ENCODE measurements around the gene SPOPL.
"Not testable (repeated sequence)": the region's sequence is repeated elsewhere in the genome, so short reads cannot be mapped to it uniquely, and the experiment has no call there.

Gene SPOPL

DNA sequence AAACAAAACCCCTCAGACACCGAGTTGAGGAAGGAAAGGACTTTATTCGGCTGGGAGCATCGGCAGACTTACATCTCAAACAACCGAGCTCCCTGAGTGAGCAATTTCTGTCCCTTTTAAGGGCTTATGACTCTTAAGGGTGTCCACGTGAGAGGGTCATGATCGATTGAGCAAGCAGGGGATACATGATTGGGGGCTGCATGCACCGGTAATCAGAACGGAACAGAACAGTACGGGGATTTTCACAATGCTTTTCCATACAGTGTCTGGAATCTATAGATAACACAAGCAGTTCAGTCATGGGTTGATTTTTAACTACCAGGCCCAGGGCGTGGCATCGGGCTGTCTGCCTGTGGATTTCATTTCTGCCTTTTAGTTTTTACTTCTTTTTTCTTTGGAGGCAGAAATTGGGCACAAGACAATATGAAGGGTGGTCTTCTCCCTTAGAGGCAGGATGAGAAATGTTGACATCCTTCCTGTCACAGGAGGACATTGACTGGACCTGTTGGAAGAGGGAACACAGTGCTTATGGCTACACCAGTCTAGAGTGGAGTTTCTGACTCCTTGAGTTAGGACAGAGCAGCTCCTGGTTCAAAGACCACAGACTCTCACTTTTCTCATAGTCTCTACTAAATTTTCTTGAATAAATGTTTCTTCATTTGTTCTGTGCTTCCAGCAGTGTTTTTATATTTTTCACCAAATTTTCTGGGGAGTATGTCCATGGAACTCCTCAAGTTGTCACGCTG lies 35.8 kb downstream of the SPOPL start:
- no peak overlapping the region for H3K4me3 ChIP-seq (ENCODE audit: low read depth, low read length)
- DNase-seq (ENCODE audit: low read depth) = no peak
- TF ChIP-seq CTCF (IDR thresholded peaks at IDR 0.05; ENCODE audit: insufficient read depth, low read depth, low read length, missing control alignments) = no peak

- H3K4me3 ChIP-seq (ENCODE audit: low read depth, low read length) = not testable (repeated sequence)
Measured at GRCh38 chr2:138544206-138544605, 42.6 kb downstream of the SPOPL start.

DNA sequence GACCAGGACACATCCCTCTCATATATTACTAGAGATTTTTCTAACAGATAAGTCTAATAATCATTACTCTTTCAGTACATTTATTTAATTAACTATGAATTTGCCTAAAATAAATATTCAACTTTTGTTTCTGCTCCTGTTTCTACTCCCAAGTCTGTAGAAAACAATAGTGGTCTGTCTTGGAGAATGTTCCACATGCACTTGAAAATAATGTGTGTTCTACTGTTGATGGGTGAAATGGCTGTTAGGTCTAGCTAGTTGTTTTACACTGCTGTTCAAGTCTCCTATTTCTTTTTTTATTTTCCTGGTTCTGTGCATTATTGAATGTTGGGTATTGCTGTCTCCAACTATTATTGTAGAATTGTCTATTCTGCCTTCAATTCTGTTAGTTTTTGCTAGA lies 47.2 kb downstream of the SPOPL start:
- TF ChIP-seq CTCF (IDR thresholded peaks at IDR 0.05; ENCODE audit: insufficient read depth, low read depth, low read length, missing control alignments) = no peak
- H3K4me3 ChIP-seq (ENCODE audit: low read depth, low read length) = no peak overlapping the region
- no peak for DNase-seq (ENCODE audit: low read depth)

More at GRCh38 chr2:138544206-138544605, 42.6 kb downstream of the SPOPL start:
- DNase-seq (ENCODE audit: low read depth) = not testable (repeated sequence)

GRCh38 chr2:138550172-138550571 lies 48.6 kb downstream of the SPOPL start:
- TF ChIP-seq CTCF (IDR thresholded peaks at IDR 0.05; ENCODE audit: insufficient read depth, low read depth, low read length, missing control alignments) = no peak
- no peak for DNase-seq (ENCODE audit: low read depth)
- no peak overlapping the region for H3K4me3 ChIP-seq (ENCODE audit: low read depth, low read length)

- TF ChIP-seq CTCF (IDR thresholded peaks at IDR 0.05; ENCODE audit: insufficient read depth, low read depth, low read length, missing control alignments) = no peak
- no peak overlapping the region for H3K4me3 ChIP-seq (ENCODE audit: low read depth, low read length)
- no peak for DNase-seq (ENCODE audit: low read depth)
Measured at GRCh38 chr2:138550670-138551287, 49.2 kb downstream of the SPOPL start.

- no peak for DNase-seq (ENCODE audit: low read depth)
- no peak overlapping the region for H3K4me3 ChIP-seq (ENCODE audit: low read depth, low read length)
- TF ChIP-seq CTCF (IDR thresholded peaks at IDR 0.05; ENCODE audit: insufficient read depth, low read depth, low read length, missing control alignments) = no peak
Measured at GRCh38 chr2:138554123-138554522, 52.6 kb downstream of the SPOPL start.

DNA sequence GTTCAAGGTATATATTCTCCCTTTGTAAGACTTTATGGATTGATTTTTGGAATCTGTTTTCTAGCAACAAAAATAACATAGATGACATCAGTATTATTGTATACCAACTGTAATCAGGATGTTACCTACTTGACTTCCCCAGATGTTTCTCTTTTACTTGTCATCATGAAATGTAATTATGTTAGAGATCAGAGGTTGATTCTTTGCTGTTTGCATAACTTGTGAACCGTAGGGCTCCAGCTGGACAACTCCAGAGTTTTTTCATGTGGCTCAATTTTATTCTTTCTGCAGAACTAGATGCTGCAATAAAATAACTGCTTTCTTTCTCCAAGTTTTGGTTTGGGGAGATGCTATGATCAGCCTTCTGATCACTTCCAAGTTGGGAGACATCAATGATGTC lies 58.1 kb downstream of the SPOPL start:
- TF ChIP-seq CTCF (IDR thresholded peaks at IDR 0.05; ENCODE audit: insufficient read depth, low read depth, low read length, missing control alignments) = no peak
- H3K4me3 ChIP-seq (ENCODE audit: low read depth, low read length) = no peak overlapping the region
- DNase-seq (ENCODE audit: low read depth) = no peak
